Measurements from ENCODE around the gene KREMEN2.

Gene KREMEN2

DNA sequence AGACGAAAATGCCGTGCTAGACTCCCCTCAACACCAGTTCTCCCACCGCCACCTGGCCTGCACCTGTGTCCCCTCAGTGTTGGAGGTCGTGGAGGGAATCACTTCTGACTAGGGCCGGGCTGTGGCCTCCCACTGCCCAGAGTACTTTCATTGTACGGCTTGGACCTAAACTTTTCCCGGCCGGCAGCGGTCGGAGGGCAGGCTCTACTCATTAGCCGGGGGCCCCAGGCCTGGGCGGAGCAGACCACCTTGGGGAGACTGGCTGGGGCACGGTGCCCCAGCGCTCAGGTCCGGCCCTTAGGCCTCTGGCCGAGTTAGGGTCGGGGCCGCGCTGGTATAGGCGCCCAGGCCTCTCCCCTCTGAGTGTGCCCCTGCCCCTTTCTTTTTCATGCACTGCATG, 53.3 kb downstream of the KREMEN2 start:
- FAIRE-seq (no peak), DNase-seq (ENCODE audit: insufficient read length, low spot score) (no peak)
